Measurements from ENCODE around the gene ROPN1L.

ROPN1L gene

GRCh38 chr5:10427978-10428377 lies 13.7 kb upstream of the ROPN1L start:
- DNase-seq (ENCODE audit: low read depth in 2 of 2): no peak

- no peak for DNase-seq (ENCODE audit: low read depth in 2 of 2)
Measured at GRCh38 chr5:10431415-10431814, 10.3 kb upstream of the ROPN1L start.

- DNase-seq (ENCODE audit: low read depth in 2 of 2): no peak
Measured at GRCh38 chr5:10432059-10433008, 9.3 kb upstream of the ROPN1L start.

GRCh38 chr5:10434392-10434791 lies 7.3 kb upstream of the ROPN1L start:
- DNase-seq (ENCODE audit: low read depth in 2 of 2): no peak

- no peak for DNase-seq (ENCODE audit: low read depth in 2 of 2)
Measured at GRCh38 chr5:10438301-10438700, 3.4 kb upstream of the ROPN1L start.

DNA sequence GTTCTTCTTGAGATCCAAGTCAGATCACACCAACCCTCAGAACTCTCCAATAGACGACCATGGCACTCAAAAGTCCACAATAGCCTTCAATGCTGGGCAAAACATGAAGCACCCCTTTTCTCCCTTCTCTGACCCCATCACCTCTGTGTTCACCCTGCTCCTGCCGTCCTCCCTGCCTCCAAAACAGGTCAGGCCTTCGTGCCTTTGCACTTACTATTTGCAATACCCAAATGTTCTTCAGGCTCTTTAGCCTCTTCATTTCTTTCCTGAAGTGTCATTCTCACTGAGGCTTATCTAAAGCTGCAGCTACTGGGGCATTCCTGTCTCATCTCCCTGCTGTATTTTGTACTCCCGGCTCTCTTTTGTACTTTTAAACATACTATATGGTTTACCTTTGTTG lies 2.0 kb upstream of the ROPN1L start:
- no peak for DNase-seq (ENCODE audit: low read depth in 2 of 2)

DNA sequence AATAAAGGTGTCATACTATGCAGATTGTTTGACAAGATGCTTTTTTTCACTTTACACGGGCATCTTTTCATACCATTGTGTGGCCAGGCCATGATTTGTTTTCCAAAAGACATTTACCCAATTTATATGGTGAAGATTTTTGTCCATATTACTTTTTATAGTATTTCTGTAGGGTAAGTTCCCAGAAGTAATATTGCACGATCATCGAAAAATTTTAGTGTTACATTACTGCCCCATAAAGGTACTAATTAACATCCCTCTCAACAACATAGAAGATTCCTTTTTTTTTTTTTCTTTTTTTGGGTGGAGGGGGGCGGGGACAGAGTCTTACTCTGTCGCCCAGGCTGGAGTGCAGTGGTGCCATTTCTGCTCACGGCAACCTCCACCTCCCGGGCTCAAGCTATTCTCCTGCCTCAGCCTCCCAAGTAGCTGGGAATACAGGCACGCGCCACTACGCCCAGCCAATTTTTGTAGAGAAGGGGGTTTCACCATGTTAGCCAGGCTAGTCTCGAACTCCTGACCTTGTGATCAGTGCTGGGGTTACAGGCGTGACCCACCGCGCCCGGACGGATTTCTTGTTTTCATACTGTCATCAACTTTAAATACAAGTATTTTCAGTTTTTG lies 1.2 kb upstream of the ROPN1L start:
- no peak for DNase-seq (ENCODE audit: low read depth in 2 of 2)

GRCh38 chr5:10441992-10442435 lies 335 bp downstream of the ROPN1L start:
- DNase-seq (ENCODE audit: low read depth in 2 of 2): no peak

GRCh38 chr5:10442576-10442975 lies 897 bp downstream of the ROPN1L start:
- DNase-seq (ENCODE audit: low read depth in 2 of 2): no peak

GRCh38 chr5:10445352-10445751 lies 3.7 kb downstream of the ROPN1L start:
- DNase-seq (ENCODE audit: low read depth in 2 of 2): no peak

DNA sequence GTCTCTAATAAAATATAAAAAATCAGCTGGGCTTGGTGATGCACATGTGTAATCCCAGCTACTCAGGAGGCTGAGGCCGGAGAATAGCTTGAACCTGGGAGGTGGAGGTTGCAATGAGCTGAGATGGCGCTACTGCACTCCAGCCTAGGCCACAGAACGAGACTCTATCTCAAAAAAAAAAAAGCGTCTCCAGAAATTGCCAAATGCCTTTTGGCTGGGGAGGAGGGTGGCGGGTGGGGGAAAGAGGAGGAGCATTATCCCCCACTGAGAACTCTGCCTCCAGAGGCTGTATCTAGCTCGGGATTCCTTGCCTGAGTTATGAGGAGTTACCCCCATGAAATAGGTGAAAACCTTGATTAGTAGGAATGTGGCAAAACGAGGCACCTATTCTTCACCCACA lies 4.8 kb downstream of the ROPN1L start:
- no peak for DNase-seq (ENCODE audit: low read depth in 2 of 2)

GRCh38 chr5:10447041-10447440 lies 5.4 kb downstream of the ROPN1L start:
- no peak for DNase-seq (ENCODE audit: low read depth in 2 of 2)

DNA sequence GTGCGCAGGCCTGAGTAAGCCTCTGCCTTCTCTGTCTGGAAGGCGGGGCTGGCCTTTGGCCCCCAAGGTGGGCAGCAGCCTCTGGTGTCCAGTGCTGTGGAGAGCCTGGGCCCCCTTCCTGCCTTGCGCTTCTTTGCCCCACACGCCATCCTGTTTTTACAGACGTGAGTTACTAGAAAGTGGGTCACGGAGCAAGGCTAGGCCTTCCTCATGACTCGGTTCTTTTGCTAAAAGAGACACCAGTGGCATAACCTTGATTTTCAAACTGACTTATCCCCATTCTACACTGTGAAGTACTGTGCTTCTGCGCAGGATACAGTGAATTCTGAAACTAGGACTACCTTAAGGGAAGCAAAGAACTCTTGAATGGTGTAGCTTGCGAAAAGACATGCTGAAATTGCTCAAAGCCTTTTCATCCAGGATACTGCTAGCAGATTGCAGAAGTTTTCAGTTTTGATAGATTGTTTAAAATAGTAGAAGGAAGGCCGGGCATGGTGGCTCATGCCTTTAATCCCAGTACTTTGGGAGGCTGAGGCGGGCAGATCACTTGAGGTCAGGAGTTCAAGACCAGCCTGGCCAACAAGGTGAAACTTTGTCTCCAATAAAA lies 7.2 kb downstream of the ROPN1L start:
- DNase-seq (ENCODE audit: low read depth in 2 of 2): no peak

DNA sequence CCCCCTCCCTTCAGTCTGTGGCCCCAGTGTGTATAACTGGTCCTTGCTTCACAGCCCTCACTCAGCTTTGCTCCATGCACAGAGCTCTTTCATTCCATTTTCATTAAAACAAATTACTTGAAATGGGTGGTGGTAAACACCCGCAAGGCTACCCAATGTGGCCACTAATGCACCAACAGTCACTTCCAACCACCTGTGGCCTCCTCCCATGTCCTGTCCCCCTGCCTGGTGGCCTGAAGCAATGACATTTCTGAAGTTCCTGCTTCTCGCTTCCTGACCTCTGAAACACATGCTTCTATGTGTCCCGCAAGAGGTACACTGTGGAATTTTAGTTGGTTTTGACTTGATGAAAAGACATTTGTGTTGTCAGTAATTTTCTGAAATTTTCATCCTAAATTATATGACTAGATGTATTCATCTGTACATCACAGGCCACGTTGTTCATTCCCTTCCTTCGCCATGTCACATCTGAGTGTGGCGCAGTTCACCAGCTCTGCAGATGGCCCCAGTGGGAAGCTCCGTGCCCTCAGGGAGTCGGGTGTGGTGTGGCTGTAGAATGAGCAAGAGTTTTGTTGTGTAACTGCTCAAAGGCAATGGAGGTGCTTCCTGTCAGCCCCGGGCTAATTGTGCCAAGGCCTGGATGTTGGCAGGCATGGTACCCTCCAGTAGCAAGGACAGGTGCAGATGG lies 9.6 kb downstream of the ROPN1L start:
- no peak for DNase-seq (ENCODE audit: low read depth in 2 of 2)

GRCh38 chr5:10452768-10453331 lies 11.2 kb downstream of the ROPN1L start:
- DNase-seq (ENCODE audit: low read depth in 2 of 2): no peak

- no peak for DNase-seq (ENCODE audit: low read depth in 2 of 2)
Measured at GRCh38 chr5:10453545-10453944, 11.9 kb downstream of the ROPN1L start.

DNA sequence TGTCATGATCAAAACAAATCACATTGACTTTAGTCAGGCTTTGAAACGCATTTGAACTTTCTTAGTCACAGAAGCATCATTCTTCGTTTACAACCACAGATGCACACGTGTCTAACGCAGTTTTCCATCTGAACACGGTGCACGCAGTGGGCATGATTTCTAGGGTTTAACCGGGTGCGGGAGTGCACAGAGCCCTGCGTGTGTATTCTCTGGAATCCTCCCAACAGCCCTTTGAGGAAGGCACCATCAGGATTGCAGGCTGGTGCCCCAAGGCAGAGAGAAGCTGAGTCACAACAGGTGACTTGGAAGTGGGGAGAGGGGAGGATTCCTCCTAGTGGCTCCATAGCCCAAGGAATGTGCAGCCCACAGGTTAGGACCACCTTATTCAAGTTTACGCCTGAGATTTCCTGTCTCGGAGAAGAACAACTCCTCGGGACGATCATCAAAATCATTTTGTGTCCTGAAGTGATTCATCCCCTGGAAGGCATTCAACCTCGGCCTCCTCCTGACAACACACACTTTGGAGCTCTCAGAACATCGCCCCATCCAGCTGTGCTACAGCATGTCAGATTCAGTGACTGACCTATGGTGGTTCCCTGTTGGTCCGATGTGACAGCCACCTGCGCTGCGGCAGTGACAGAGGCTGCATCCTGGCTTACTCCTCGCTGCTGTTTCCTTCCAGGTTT lies 13.1 kb downstream of the ROPN1L start:
- DNase-seq (ENCODE audit: low read depth in 2 of 2): no peak

- DNase-seq (ENCODE audit: low read depth in 2 of 2): no peak
Measured at GRCh38 chr5:10455277-10455670, 13.6 kb downstream of the ROPN1L start.

GRCh38 chr5:10456583-10457420 lies 15.1 kb downstream of the ROPN1L start:
- DNase-seq (ENCODE audit: low read depth in 2 of 2): no peak

Data from stimulated activated CD4-positive, alpha-beta T cell treated with anti-CD3 and anti-CD28 coated beads, Interleukin-1b, Interleukin-23, amount 100 ng/mL, for 4 hours (primary cell).